Thoracic aorta (tissue), 2 donors: ENCODE measurements around the gene NOB1. TPM values are rescaled to one million over a fixed set of nuclear protein-coding genes. Genes with fewer than 3 reads are reported as not detected.

Source experiments
- ATAC-seq: fragments of 150-250 bp; one replicate; pipeline ENCODE4 v1.8.0; 2017; ENCODE audit warnings: low read depth; ENCODE audit not compliant: insufficient number of reproducible peaks, low FRiP score
- DNase-seq: peaks from one replicate; pipeline ENCODE4 v3.0.0-alpha.2; 2020; ENCODE audit warnings: low spot score
- H3K27ac ChIP-seq, 2 donors: fragments of 200-600 bp; sonication (generic); 1 replicate in 1 of 2; 2 replicates in 1 of 2; pipeline ENCODE4 v1.5.1; 2016; ENCODE audit warnings: mild to moderate bottlenecking in 2 of 2, moderate library complexity in 2 of 2
- H3K27me3 ChIP-seq: fragments of 200-600 bp; sonication (generic); replicated peaks from 2 replicates; pipeline ENCODE4 v1.6.0; 2016; ENCODE audit warnings: mild to moderate bottlenecking; ENCODE audit not compliant: insufficient read depth
- H3K36me3 ChIP-seq: fragments of 200-600 bp; sonication (generic); one replicate; pipeline ENCODE4 v1.5.1; 2016
- H3K4me1 ChIP-seq, 2 donors: fragments of 200-600 bp; sonication (generic); 1 replicate in 1 of 2; 2 replicates in 1 of 2; pipeline versions ENCODE4 v1.5.1 to v1.6.0; 2016; ENCODE audit warnings: low read depth in 2 of 2, mild to moderate bottlenecking in 1 of 2; ENCODE audit not compliant: control insufficient read depth in 1 of 2
- H3K4me3 ChIP-seq: fragments of 200-600 bp; sonication (generic); 2 replicates; pipeline ENCODE4 v1.5.1; 2016; ENCODE audit warnings: mild to moderate bottlenecking
- H3K9me3 ChIP-seq: fragments of 200-600 bp; sonication (generic); 2 replicates; pipeline ENCODE4 v1.5.1; 2016
- CTCF ChIP-seq: fragments of 200-600 bp; sonication (generic); IDR thresholded peaks from one replicate; pipeline ENCODE4 v1.5.1; 2019; ENCODE audit warnings: antibody characterized with exemption
- total RNA-seq, 2 donors: library from RNA; depleted of rRNA; stranded (reverse); fragments of >200 nt; gene quantifications; one replicate each; pipeline versions ENCODE4 v1.1.0 to v1.2.3, GENCODE V29; 2016

The NOB1 gene
- total RNA-seq, 2 donors from 2014 or later, result 7.0 to 38.9 TPM

GRCh38 chr16:69709456-69710084 is 45.2 kb downstream of the NOB1 start:
- no peaks in the 10 kb centered on the region for H3K9me3 ChIP-seq
- no peaks in the 10 kb centered on the region for H3K27me3 ChIP-seq
- H3K4me3 ChIP-seq, result no peak overlapping the region
- H3K36me3 ChIP-seq, result peaks cover 21% of the 10 kb centered on the region
- H3K4me1 ChIP-seq, result peaks cover 0 to 14% of the 10 kb centered on the region in 2 donors
- H3K27ac ChIP-seq, result peak overlapping the region in 1 of 2 donors; percentile 66
- ATAC-seq, result no peak
- no peak for DNase-seq
- peak; percentile 73 for TF ChIP-seq CTCF

GRCh38 chr16:69707920-69708683 is 46.6 kb downstream of the NOB1 start:
- peaks cover 9% of the 10 kb centered on the region for H3K36me3 ChIP-seq
- no peak for DNase-seq
- no peak overlapping the region for H3K27ac ChIP-seq
- ATAC-seq, result no peak
- H3K9me3 ChIP-seq, result no peaks in the 10 kb centered on the region
- no peak for TF ChIP-seq CTCF
- no peaks in the 10 kb centered on the region for H3K27me3 ChIP-seq
- H3K4me1 ChIP-seq, result peaks cover 0 to 14% of the 10 kb centered on the region in 2 donors
- no peak overlapping the region for H3K4me3 ChIP-seq

GRCh38 chr16:69706975-69707340 is 47.8 kb downstream of the NOB1 start:
- no peak for TF ChIP-seq CTCF
- Histone ChIP-seq H3K27me3 (no peaks in the 10 kb centered on the region), H3K36me3 (peaks cover 10% of the 10 kb centered on the region), H3K27ac (no peak overlapping the region), H3K9me3 (no peaks in the 10 kb centered on the region), H3K4me1 (peaks cover 0 to 10% of the 10 kb centered on the region in 2 donors), H3K4me3 (no peak overlapping the region)
- DNase-seq, result no peak
- ATAC-seq, result no peak

GRCh38 chr16:69706256-69706974 is 48.3 kb downstream of the NOB1 start:
- Histone ChIP-seq H3K36me3 (peaks cover 10% of the 10 kb centered on the region), H3K27ac (no peak overlapping the region), H3K27me3 (no peaks in the 10 kb centered on the region), H3K4me3 (no peak overlapping the region), H3K9me3 (no peaks in the 10 kb centered on the region), H3K4me1 (peaks cover 0 to 4% of the 10 kb centered on the region in 2 donors)
- ATAC-seq (no peak), DNase-seq (no peak)
- TF ChIP-seq CTCF, result no peak

- Histone ChIP-seq H3K27ac (no peak overlapping the region), H3K36me3 (peaks cover 10% of the 10 kb centered on the region), H3K9me3 (no peaks in the 10 kb centered on the region), H3K4me3 (no peak overlapping the region), H3K4me1 (no peaks in the 10 kb centered on the region), H3K27me3 (no peaks in the 10 kb centered on the region)
- TF ChIP-seq CTCF, result no peak
- no peak for DNase-seq
- no peak for ATAC-seq
Observed at GRCh38 chr16:69703638-69704037, 51.1 kb downstream of the NOB1 start.
